Type B pancreatic cell (in vitro differentiated cells): ENCODE measurements around the gene FAM3D. TPM values are rescaled to one million over a fixed set of nuclear protein-coding genes. Genes with fewer than 3 reads are reported as not detected.

Experiments
- DNase-seq: peaks from one replicate; pipeline ENCODE4 v3.0.0; 2021; ENCODE audit warnings: mixed read lengths; ENCODE audit not compliant: unreplicated experiment; ENCODE audit errors: extremely low spot score
- H3K27ac Mint-ChIP-seq: 2 replicates; pipeline ENCODE4 v1.8.0; 2021; ENCODE audit warnings: mild to moderate bottlenecking, mixed read lengths
- H3K27me3 Mint-ChIP-seq: 2 replicates; pipeline ENCODE4 v1.8.0; 2021; ENCODE audit warnings: mixed read lengths
- H3K36me3 Mint-ChIP-seq: 2 replicates; pipeline ENCODE4 v1.8.0; 2021; ENCODE audit warnings: mixed read lengths
- H3K4me1 Mint-ChIP-seq: one replicate; pipeline ENCODE4 v1.8.0; 2021; ENCODE audit warnings: mixed read lengths; ENCODE audit not compliant: unreplicated experiment
- H3K4me3 Mint-ChIP-seq: 2 replicates; pipeline ENCODE4 v1.8.0; 2021; ENCODE audit warnings: mild to moderate bottlenecking, mixed read lengths
- H3K9me3 Mint-ChIP-seq: 2 replicates; pipeline ENCODE4 v1.8.0; 2021; ENCODE audit warnings: mixed read lengths
- total RNA-seq: library from RNA; stranded (reverse); gene quantifications from 2 replicates; pipeline ENCODE4 v1.2.1, GENCODE V29; 2021; ENCODE audit warnings: low replicate concordance
- TF ChIP-seq, protein P1 (sequence below): fragments of 200-600 bp; sonication (generic); conservative IDR thresholded peaks from 2 replicates; pipeline ENCODE4 v1.5.0; 2021; ENCODE audit warnings: antibody characterized with exemption, mild to moderate bottlenecking

The FAM3D gene
- total RNA-seq, 1 donor from 2014 or later: 7.6 TPM

DNA sequence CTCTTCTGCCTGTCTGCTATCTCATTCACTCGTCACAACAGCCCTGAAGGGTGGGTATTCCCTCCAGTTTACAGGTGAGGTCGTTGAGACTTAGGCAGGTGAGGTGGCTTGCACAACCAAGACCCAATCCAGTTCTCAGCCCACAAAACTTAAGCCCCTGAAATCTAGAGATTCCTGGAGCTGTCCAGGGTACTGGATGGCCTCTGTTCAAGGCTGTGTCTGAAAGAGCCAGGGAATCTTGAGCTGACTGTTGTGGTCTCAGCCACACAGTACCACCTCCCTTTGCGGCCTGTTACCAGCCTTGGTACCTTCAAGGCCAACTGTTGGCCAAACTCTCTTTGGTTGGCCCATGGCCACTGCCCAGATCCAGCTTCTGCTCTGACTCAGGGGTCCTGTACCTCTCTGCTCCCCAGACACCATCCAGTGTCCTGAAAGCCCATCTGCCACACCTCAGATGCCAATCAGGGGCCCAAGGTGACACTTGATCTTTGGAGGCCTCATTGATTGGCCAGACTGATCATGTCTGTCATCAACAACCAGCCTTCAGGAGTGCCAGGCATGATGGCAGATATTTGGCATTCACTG, 78.5 kb downstream of the FAM3D start:
- H3K4me3 Mint-ChIP-seq: no peak overlapping the region
- H3K4me1 Mint-ChIP-seq: peaks cover 20% of the 10 kb centered on the region
- H3K9me3 Mint-ChIP-seq: peaks cover 3% of the 10 kb centered on the region
- TF ChIP-seq, protein P1, sequence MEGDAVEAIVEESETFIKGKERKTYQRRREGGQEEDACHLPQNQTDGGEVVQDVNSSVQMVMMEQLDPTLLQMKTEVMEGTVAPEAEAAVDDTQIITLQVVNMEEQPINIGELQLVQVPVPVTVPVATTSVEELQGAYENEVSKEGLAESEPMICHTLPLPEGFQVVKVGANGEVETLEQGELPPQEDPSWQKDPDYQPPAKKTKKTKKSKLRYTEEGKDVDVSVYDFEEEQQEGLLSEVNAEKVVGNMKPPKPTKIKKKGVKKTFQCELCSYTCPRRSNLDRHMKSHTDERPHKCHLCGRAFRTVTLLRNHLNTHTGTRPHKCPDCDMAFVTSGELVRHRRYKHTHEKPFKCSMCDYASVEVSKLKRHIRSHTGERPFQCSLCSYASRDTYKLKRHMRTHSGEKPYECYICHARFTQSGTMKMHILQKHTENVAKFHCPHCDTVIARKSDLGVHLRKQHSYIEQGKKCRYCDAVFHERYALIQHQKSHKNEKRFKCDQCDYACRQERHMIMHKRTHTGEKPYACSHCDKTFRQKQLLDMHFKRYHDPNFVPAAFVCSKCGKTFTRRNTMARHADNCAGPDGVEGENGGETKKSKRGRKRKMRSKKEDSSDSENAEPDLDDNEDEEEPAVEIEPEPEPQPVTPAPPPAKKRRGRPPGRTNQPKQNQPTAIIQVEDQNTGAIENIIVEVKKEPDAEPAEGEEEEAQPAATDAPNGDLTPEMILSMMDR: no peak
- peaks cover 65% of the 10 kb centered on the region for H3K27me3 Mint-ChIP-seq
- no peak overlapping the region for H3K27ac Mint-ChIP-seq
- no peaks in the 10 kb centered on the region for H3K36me3 Mint-ChIP-seq
- no peak for DNase-seq

- peak overlapping the region; percentile 86 for H3K4me3 Mint-ChIP-seq
- no peaks in the 10 kb centered on the region for H3K36me3 Mint-ChIP-seq
- TF ChIP-seq, protein P1: no peak
- DNase-seq: no peak
- peaks cover 64% of the 10 kb centered on the region for H3K27me3 Mint-ChIP-seq
- H3K27ac Mint-ChIP-seq: no peak overlapping the region
- peaks cover 23% of the 10 kb centered on the region for H3K4me1 Mint-ChIP-seq
- H3K9me3 Mint-ChIP-seq: peaks cover 3% of the 10 kb centered on the region
These were observed 79.8 kb downstream of the FAM3D start for GRCh38 chr3:58586776-58587192.

GRCh38 chr3:58585994-58586393, 80.6 kb downstream of the FAM3D start:
- peaks cover 31% of the 10 kb centered on the region for H3K4me1 Mint-ChIP-seq
- DNase-seq: no peak
- TF ChIP-seq, protein P1: no peak
- peaks cover 63% of the 10 kb centered on the region for H3K27me3 Mint-ChIP-seq
- peak overlapping the region; percentile 86 for H3K4me3 Mint-ChIP-seq
- peak overlapping the region; percentile 19 for H3K27ac Mint-ChIP-seq
- peaks cover 3% of the 10 kb centered on the region for H3K9me3 Mint-ChIP-seq
- H3K36me3 Mint-ChIP-seq: no peaks in the 10 kb centered on the region

DNA sequence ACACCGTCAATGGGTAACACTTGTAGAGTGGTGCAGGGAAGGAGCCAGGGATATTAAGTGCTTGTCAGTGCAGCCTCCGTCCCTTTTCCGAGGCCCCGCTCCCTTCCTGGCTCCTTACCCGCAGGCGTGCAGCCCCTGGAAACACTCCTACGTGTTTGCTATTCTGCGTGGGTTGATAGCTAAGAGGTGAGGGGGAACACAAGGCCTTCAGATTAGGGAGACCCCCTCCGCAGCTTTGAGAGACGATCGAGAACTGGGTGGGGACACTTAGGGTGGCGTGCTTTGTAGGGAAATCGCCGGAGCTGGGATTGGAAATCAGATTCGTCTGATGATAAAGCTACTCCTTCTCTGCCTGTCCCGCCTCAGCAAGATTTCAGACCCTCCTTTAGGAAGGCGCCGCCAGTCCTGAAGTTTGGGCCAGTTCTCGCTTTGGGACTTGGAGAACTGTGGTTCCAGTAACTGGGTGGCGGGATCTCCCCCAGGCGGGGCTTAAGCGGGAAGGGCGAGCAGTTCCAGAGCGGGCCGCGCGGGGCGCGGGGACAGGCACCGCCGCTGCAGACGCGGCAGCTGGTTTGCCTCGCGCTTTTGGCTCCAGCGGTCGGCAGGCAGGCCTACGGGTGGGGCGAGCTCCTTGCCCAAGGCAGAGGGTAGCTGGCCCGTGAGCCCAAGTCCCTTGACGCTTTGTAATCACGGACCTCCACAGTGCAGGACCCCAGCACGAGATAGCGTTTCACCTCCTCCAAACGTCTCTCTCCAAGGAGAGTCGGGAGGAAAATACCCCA, 81.4 kb downstream of the FAM3D start:
- Mint-ChIP-seq H3K4me3 (peak overlapping the region; percentile 86), H3K4me1 (peaks cover 36% of the 10 kb centered on the region), H3K9me3 (peaks cover 3% of the 10 kb centered on the region), H3K36me3 (no peaks in the 10 kb centered on the region), H3K27me3 (peaks cover 61% of the 10 kb centered on the region), H3K27ac (peak overlapping the region; percentile 15)
- DNase-seq: peak; percentile 79
- TF ChIP-seq, protein P1: peak; percentile 83

DNA sequence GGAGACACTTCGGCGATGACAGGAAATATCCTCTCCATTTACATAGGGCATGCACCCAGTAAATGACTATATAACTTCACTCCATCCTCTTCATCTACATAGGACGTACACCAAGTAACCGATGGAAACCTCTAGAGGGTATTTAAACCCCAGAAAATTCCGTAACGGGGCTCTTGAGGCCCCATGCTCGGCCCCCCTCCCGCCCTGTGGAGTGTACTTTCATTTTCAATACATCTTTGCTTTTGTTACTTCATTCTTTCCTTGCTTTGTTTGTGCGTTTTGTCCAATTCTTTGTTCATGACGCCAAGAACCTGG, 81.9 kb downstream of the FAM3D start:
- no peak for DNase-seq
- peaks cover 36% of the 10 kb centered on the region for H3K4me1 Mint-ChIP-seq
- peak overlapping the region; percentile 86 for H3K4me3 Mint-ChIP-seq
- H3K36me3 Mint-ChIP-seq: no peaks in the 10 kb centered on the region
- TF ChIP-seq, protein P1: no peak
- peak overlapping the region; percentile 15 for H3K27ac Mint-ChIP-seq
- peaks cover 3% of the 10 kb centered on the region for H3K9me3 Mint-ChIP-seq
- peaks cover 56% of the 10 kb centered on the region for H3K27me3 Mint-ChIP-seq

Other genes starting within 250 kb of the FAM3D start
- gene PDHB, start 232.9 kb downstream of the FAM3D start, total RNA-seq: 72.1 and 76.9 TPM in 2 replicates
- gene KCTD6, start 174.7 kb downstream of the FAM3D start, total RNA-seq: 23.5 and 24.9 TPM in 2 replicates
- gene ACOX2, start 129.6 kb downstream of the FAM3D start, total RNA-seq: 5.6 and 6.9 TPM in 2 replicates
- gene FAM107A, start 89.4 kb downstream of the FAM3D start, total RNA-seq: 2.9 and 4.5 TPM in 2 replicates